RWPE2 (cell line): ENCODE measurements around the gene NCOA7.

Source experiments
- ATAC-seq: fragments of 200-7000 bp; cut with Tn5 transposase; 3 replicates; pipeline ENCODE4 v1.9.1; 2021; ENCODE audit warnings: low read depth
- DNase-seq: peaks from one replicate; pipeline ENCODE4 v3.0.0-alpha.2; 2020; ENCODE audit warnings: low spot score
- H3K27ac ChIP-seq: fragments of 450-650 bp; 2 replicates; pipeline ENCODE4 v1.5.1; 2017; ENCODE audit warnings: mild to moderate bottlenecking; ENCODE audit not compliant: poor library complexity, severe bottlenecking
- H3K27me3 ChIP-seq: fragments of 250-450 bp; sonication (Bioruptor Pico); 2 replicates; pipeline ENCODE4 v1.5.1; 2021; ENCODE audit warnings: mild to moderate bottlenecking, moderate library complexity; ENCODE audit not compliant: insufficient read depth, poor library complexity, severe bottlenecking
- H3K36me3 ChIP-seq: fragments of 250-450 bp; sonication (Bioruptor Pico); 2 replicates; pipeline ENCODE4 v1.5.1; 2020; ENCODE audit warnings: low read depth, mild to moderate bottlenecking, moderate library complexity
- H3K4me1 ChIP-seq: fragments of 250-450 bp; sonication (Bioruptor Pico); 2 replicates; pipeline ENCODE4 v1.5.1; 2021; ENCODE audit warnings: mild to moderate bottlenecking, moderate library complexity; ENCODE audit not compliant: insufficient read depth, poor library complexity, severe bottlenecking
- H3K4me3 ChIP-seq: fragments of 250-450 bp; sonication (Bioruptor Pico); 2 replicates; pipeline ENCODE4 v1.5.1; 2021; ENCODE audit warnings: mild to moderate bottlenecking, moderate library complexity; ENCODE audit not compliant: severe bottlenecking
- H3K9me3 ChIP-seq: fragments of 250-450 bp; sonication (Bioruptor Pico); 2 replicates; pipeline ENCODE4 v1.5.1; 2021; ENCODE audit warnings: mild to moderate bottlenecking, moderate library complexity; ENCODE audit not compliant: severe bottlenecking
- TF ChIP-seq, protein P1 (sequence below): fragments of 450-650 bp; IDR thresholded peaks from one replicate; pipeline ENCODE4 v1.5.1; 2017; ENCODE audit warnings: mild to moderate bottlenecking, moderate library complexity; ENCODE audit not compliant: poor library complexity, severe bottlenecking

The NCOA7 gene

DNA sequence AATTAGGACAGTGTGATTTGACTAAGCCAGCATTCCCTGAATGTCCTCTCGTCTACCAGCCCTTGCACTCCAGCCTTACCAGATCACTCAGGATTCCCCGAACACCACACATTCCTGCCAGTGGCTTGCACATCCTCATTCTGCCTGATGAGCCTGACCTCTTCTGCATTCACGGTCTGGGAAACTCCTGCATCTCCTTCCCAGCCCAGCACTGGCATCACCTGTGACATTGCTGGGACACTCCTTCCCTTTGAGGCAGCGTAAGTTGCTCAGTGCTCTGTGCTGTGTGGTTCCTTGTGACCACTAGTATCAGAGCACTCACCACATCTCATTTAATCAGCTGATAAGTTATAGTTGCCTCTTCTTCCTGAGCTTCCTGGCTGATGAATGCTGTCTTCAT, 17.3 kb downstream of the NCOA7 start:
- no peaks in the 10 kb centered on the region for H3K9me3 ChIP-seq
- no peak overlapping the region for H3K27ac ChIP-seq
- TF ChIP-seq, protein P1, sequence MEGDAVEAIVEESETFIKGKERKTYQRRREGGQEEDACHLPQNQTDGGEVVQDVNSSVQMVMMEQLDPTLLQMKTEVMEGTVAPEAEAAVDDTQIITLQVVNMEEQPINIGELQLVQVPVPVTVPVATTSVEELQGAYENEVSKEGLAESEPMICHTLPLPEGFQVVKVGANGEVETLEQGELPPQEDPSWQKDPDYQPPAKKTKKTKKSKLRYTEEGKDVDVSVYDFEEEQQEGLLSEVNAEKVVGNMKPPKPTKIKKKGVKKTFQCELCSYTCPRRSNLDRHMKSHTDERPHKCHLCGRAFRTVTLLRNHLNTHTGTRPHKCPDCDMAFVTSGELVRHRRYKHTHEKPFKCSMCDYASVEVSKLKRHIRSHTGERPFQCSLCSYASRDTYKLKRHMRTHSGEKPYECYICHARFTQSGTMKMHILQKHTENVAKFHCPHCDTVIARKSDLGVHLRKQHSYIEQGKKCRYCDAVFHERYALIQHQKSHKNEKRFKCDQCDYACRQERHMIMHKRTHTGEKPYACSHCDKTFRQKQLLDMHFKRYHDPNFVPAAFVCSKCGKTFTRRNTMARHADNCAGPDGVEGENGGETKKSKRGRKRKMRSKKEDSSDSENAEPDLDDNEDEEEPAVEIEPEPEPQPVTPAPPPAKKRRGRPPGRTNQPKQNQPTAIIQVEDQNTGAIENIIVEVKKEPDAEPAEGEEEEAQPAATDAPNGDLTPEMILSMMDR: no peak
- H3K4me3 ChIP-seq: no peak overlapping the region
- DNase-seq (no peak), ATAC-seq (no peak)
- peaks cover 12% of the 10 kb centered on the region for H3K4me1 ChIP-seq
- no peaks in the 10 kb centered on the region for H3K36me3 ChIP-seq
- no peaks in the 10 kb centered on the region for H3K27me3 ChIP-seq

DNA sequence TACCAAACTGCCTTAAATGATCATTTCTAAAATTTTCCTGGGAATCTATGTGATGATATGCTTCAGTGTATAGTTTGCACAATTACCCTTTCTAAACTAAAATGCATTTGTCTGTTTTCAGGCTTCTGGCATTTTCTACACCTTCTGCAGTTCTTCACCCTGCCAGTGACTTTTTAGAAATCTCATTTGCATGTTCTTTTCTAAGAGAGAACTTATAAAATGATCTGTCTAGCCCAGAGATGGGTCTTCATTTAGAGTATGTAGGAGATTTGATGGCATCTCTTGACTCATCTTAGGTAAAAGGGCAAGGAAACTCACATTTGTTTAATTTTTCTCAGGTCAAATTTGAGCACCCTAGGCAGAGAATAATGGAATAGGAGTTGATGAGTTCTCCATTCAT, 17.8 kb downstream of the NCOA7 start:
- ATAC-seq (no peak), DNase-seq (no peak)
- H3K36me3 ChIP-seq: no peaks in the 10 kb centered on the region
- H3K9me3 ChIP-seq: no peaks in the 10 kb centered on the region
- H3K4me1 ChIP-seq: peaks cover 12% of the 10 kb centered on the region
- H3K27me3 ChIP-seq: no peaks in the 10 kb centered on the region
- TF ChIP-seq, protein P1: no peak
- no peak overlapping the region for H3K27ac ChIP-seq
- no peak overlapping the region for H3K4me3 ChIP-seq

DNA sequence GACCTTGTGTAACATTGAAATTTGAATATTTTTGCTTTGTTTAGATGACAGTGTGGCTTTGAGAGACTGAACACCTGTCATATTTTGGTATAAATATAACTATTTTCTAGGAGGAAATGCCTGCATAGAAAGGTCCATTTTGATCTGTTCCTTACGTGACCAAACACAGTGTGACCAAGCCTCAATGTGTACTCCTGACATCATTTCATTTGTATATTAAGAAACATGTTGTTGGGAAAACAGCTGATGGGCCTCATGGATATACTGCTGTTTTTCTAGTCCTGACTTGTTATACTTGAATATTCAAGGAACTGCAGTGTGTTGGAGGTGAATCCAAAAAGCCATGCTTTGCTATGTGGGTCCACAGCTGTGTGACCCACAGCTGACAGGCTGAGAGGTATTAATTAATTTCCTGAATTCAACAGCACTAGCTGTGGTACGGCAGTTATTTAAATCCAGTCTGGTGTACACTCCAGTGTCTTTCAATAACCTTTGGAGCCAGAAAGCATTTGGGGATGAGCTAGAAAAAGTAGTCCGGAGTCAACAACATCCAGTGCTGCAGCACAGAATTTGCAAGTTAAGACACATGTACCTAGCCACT, 18.9 kb downstream of the NCOA7 start:
- Histone ChIP-seq H3K36me3 (no peaks in the 10 kb centered on the region), H3K4me1 (peaks cover 17% of the 10 kb centered on the region), H3K4me3 (no peak overlapping the region), H3K27me3 (no peaks in the 10 kb centered on the region), H3K27ac (no peak overlapping the region), H3K9me3 (no peaks in the 10 kb centered on the region)
- TF ChIP-seq, protein P1: no peak
- no peak for DNase-seq
- ATAC-seq: no peak

DNA sequence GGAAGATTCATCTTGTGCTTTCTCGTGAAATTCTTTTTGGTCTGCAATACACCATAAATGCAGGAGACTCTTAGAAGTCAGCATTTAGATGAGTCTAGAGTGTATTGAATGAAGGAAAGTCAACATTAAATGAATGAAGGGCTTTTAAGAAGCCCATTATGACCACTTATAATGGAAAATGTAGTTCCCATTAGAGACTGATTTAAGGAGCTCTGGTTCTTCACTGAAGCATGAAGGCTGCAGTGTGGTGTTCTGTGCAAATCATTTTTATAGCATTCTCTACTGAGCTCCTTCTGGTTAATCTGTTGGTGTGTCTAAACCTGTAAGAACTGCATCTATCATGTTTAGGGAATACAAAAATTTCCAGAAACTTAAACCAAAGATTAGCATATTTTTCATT, 19.7 kb downstream of the NCOA7 start:
- H3K4me1 ChIP-seq: peaks cover 17% of the 10 kb centered on the region
- DNase-seq (no peak), ATAC-seq (no peak)
- H3K27me3 ChIP-seq: no peaks in the 10 kb centered on the region
- H3K4me3 ChIP-seq: no peak overlapping the region
- no peak overlapping the region for H3K27ac ChIP-seq
- TF ChIP-seq, protein P1: no peak
- H3K9me3 ChIP-seq: no peaks in the 10 kb centered on the region
- peaks cover 2% of the 10 kb centered on the region for H3K36me3 ChIP-seq

DNA sequence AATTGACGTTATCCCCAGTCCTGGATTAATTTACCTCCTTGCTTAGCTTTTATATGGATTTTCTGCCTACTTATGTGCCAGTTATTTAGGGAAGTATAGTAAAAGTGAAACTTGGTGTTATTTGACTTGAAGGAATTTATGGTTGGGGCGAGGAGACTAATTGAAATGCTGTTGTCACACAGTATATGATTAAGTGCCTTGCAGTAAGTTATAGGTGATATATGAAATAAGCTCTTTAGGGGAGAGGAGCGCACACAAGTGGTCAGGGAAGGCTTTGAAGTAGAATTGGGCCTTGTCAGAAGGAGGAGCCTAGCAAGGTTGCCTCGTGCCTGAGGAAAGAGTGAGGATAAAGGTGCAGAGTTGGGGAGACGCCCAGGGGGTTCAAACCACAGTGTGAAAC, 20.5 kb downstream of the NCOA7 start:
- DNase-seq (no peak), ATAC-seq (no peak)
- H3K36me3 ChIP-seq: peaks cover 10% of the 10 kb centered on the region
- no peak overlapping the region for H3K4me3 ChIP-seq
- no peaks in the 10 kb centered on the region for H3K27me3 ChIP-seq
- H3K27ac ChIP-seq: no peak overlapping the region
- TF ChIP-seq, protein P1: no peak
- no peaks in the 10 kb centered on the region for H3K9me3 ChIP-seq
- peaks cover 17% of the 10 kb centered on the region for H3K4me1 ChIP-seq
